Measurements from ENCODE around the gene PC.

PC gene

DNA sequence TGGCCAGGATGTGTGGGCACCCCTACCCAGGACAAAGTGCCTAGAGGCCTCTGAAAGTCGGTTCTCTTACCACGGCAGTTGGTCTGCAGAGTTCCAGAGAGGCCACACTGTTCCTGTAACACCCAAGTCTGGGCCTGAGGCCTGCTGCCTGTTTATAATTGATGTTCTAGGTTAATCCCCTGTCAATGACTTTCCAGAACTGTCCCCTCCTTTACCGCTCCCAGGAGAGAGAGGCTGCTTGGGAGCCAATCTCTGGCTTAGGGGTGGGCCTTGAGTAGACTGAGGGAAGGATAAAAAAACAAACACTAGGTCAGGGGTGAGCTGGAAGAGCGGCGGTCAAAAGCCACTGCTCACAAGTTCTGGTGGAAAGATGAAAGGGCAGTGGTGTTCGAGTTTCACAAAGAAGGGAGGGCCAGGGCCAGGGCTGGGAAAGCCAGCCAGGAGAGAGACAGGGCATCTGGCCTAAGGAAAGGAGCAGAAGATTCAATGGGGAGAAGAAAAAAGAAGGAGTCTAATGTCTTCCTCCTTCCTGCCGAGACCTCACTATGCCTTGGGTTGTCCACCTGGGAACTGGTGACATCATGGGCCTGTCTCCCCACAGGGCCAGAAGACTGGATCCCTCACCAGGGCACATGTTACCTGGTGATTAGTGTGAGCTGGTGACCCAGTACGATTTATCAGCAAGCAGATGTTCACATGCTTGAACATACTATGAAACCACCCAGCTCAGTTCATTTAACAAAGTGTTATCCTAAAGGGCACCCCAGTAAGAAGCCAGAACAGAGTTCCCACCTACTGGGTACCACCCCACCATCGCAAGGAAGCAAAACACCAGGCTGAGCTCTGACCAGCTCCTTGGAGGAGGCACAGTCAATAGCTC is 50.2 kb downstream of the PC start:
- TF ChIP-seq, protein P1, sequence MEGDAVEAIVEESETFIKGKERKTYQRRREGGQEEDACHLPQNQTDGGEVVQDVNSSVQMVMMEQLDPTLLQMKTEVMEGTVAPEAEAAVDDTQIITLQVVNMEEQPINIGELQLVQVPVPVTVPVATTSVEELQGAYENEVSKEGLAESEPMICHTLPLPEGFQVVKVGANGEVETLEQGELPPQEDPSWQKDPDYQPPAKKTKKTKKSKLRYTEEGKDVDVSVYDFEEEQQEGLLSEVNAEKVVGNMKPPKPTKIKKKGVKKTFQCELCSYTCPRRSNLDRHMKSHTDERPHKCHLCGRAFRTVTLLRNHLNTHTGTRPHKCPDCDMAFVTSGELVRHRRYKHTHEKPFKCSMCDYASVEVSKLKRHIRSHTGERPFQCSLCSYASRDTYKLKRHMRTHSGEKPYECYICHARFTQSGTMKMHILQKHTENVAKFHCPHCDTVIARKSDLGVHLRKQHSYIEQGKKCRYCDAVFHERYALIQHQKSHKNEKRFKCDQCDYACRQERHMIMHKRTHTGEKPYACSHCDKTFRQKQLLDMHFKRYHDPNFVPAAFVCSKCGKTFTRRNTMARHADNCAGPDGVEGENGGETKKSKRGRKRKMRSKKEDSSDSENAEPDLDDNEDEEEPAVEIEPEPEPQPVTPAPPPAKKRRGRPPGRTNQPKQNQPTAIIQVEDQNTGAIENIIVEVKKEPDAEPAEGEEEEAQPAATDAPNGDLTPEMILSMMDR (IDR thresholded peaks at IDR 0.05; ENCODE audit: extremely low read depth, missing control alignments) = no peak

DNA sequence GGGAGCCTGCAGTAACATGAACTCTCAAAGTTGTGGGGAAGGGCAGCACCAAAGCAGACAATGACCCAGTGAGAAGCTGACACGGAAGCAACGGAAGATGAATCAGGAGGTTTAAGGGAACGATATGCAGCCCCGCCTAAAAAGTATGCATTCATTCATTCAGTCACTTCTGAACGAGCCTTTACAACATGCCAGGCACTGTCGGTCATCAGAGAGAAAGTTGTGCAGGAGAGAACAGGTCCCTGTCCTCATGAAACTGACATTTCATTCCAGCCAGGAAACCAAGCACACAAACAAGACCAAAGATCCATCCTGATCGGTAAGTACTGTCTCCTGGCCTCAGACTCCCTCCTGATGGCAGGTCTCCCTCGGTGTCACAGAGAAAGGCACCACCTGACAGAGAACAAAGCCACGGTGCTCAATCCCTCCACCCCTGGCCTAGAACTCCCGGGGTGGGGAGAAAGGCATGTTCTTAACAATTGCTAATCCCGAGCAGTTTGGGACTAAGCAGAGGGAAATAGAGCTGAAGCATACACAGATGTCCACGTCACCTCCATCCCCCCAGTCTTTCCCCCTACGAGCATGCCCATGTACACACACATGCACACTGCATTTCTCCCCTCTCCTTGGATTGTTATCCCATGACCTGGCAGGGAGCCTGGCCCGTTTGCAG is 52.0 kb downstream of the PC start:
- DNase-seq (ENCODE audit: low spot score) = no peak

More for the DNA sequence above, 50.2 kb downstream of the PC start:
- no peak for DNase-seq (ENCODE audit: low spot score)

DNA sequence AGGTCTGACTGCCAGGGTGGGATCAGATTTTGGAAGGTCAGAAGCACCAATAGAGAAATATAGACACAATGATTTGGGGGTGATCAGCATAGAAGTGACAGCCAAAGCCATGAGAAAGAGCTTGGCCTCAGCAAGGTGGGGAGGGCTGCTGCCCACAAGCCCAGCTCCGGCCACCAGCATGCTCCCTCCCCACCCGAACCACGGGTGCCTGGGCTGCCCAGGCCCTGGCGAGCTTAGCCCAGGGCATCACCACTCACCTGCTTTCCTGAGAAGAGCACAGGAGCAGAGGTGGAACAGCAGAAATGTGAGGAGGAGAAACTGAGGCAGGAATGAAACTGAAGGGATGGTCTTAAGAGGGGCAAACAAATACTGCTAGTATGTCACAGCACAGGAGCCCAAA is 52.6 kb downstream of the PC start:
- TF ChIP-seq, protein P1 (IDR thresholded peaks at IDR 0.05; ENCODE audit: extremely low read depth, missing control alignments) = no peak
- DNase-seq (ENCODE audit: low spot score) = no peak

More for the DNA sequence above, 52.0 kb downstream of the PC start:
- TF ChIP-seq, protein P1 (IDR thresholded peaks at IDR 0.05; ENCODE audit: extremely low read depth, missing control alignments) = no peak

DNA sequence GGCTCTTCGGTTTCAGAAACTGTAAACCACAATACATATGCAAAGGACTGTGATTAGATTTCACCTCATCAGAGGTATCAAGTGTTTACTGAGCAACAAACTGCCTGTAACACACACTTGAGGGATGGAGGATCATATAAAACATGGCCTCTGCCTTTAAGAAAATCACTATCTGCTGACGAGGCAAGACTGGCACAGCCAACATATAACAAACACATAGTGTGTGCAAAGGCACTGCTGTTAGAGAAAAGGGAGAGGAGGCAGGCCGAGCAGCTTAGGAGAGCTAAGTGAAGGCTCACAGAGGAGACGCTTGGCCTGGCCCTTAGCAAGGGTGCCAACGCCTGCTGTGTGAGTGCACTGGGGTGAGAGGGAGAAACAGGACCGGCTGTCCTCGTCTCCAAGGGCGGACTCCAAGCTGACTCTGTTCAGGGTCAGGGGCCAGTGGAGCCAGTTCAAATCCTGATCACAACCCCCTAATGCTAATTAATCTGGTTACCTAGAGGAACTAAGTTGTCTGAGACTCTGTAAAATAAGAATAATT is 53.1 kb downstream of the PC start:
- no peak for DNase-seq (ENCODE audit: low spot score)
- TF ChIP-seq, protein P1 (IDR thresholded peaks at IDR 0.05; ENCODE audit: extremely low read depth, missing control alignments) = no peak

DNA sequence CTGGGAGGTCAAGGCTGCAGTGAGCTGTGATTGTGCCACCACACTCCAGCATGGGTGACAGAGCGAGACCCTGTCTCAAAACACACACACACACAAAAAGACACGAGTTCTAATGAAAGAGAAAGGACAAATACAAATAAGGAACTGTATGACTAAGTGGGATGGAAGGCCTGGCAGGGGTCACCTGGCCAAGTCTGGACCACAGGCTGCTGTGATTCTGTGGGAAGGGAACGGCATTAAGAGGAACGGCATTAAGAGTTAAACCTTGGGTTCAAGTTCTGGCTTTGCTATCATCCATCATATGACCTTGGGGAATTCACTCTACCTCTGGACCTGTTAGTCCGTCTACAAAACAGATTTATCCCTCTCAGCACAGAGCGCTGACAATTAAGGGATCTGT is 53.6 kb downstream of the PC start:
- TF ChIP-seq, protein P1 (IDR thresholded peaks at IDR 0.05; ENCODE audit: extremely low read depth, missing control alignments) = no peak

DNA sequence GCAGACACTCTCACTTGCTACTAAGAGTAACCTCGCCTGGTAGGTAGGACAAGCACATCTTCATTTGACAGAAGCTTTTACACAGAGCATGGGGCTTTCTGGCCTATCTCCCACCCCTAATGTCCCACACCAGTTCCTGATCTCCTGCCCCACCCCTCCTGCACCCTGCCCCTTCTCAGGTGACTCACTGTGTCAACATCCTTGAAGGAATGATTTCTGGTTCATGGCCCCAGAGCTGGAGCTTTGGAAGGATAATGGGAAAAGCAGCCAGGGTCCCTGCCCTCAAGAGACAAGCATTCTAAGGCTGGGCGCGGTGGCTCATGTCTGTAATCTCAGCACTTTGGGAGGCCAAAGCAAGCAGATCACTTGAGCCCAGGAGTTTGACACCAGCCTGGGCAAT is 54.1 kb downstream of the PC start:
- TF ChIP-seq, protein P1 (IDR thresholded peaks at IDR 0.05; ENCODE audit: extremely low read depth, missing control alignments) = no peak
- DNase-seq (ENCODE audit: low spot score) = no peak

More for the DNA sequence above, 53.6 kb downstream of the PC start:
- no peak for DNase-seq (ENCODE audit: low spot score)

Measured in GM20000 (cell line).